22Rv1 (cell line): Measurements from ENCODE around the gene COCH.

ENCODE experiments used
- ZFX ChIP-seq: fragments of 450-650 bp; IDR thresholded peaks from 2 replicates; pipeline ENCODE4 v1.6.1; 2017; ENCODE audit warnings: antibody characterized with exemption, borderline replicate concordance
- TF ChIP-seq, protein P1 (sequence below): fragments of 450-650 bp; IDR thresholded peaks from 2 replicates; pipeline ENCODE4 v1.5.1; 2017; ENCODE audit warnings: mild to moderate bottlenecking

DNA sequence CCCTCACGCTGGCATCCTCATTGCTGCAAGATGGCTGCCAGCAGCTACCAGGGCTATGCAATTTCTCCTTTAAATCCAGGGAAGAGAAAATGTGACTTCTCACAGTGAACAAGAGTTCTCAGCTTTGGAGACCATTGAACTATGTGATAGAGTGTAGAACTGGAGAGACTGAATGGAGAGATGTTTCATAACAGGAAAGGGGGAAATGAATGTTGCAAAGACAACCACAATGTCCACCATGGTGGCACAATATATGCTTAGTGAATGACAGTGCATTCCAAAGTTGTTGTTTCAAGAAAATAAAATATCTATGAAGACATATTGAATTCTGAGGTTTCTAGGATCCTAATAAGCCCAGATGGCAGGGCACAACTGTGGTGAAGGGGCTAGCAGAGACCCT lies 13.2 kb upstream of the COCH start:
- TF ChIP-seq, protein P1, sequence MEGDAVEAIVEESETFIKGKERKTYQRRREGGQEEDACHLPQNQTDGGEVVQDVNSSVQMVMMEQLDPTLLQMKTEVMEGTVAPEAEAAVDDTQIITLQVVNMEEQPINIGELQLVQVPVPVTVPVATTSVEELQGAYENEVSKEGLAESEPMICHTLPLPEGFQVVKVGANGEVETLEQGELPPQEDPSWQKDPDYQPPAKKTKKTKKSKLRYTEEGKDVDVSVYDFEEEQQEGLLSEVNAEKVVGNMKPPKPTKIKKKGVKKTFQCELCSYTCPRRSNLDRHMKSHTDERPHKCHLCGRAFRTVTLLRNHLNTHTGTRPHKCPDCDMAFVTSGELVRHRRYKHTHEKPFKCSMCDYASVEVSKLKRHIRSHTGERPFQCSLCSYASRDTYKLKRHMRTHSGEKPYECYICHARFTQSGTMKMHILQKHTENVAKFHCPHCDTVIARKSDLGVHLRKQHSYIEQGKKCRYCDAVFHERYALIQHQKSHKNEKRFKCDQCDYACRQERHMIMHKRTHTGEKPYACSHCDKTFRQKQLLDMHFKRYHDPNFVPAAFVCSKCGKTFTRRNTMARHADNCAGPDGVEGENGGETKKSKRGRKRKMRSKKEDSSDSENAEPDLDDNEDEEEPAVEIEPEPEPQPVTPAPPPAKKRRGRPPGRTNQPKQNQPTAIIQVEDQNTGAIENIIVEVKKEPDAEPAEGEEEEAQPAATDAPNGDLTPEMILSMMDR = no peak
- no peak for TF ChIP-seq ZFX
